Prostate gland (tissue), 2 donors: ENCODE results near the gene SLCO3A1. TPM values are rescaled to one million over a fixed set of nuclear protein-coding genes. Genes with fewer than 3 reads are reported as not detected.

ENCODE experiments used
- DNase-seq: peaks from one replicate; pipeline ENCODE4 v3.0.0-alpha.2; 2019; ENCODE audit warnings: low spot score
- H3K27ac ChIP-seq, 2 donors: fragments of 200-600 bp; sonication (generic); 2 replicates each; pipeline ENCODE4 v1.5.1; 2017 to 2019
- H3K27me3 ChIP-seq: fragments of 200-600 bp; sonication (generic); replicated peaks from 2 replicates; pipeline ENCODE4 v1.5.1; 2019; ENCODE audit not compliant: insufficient read depth
- H3K36me3 ChIP-seq, 2 donors: fragments of 200-600 bp; sonication (generic); 1 replicate in 1 of 2; 2 replicates in 1 of 2; pipeline versions ENCODE4 v1.5.1 to v1.8.1; 2017 to 2019
- H3K4me1 ChIP-seq: fragments of 200-600 bp; sonication (generic); replicated peaks from 2 replicates; pipeline ENCODE4 v1.5.1; 2019
- H3K4me3 ChIP-seq, 2 donors: fragments of 200-600 bp; sonication (generic); 2 replicates each; pipeline ENCODE4 v1.5.1; 2017 to 2019
- H3K9me3 ChIP-seq: fragments of 200-600 bp; sonication (generic); 2 replicates; pipeline ENCODE4 v1.5.1; 2017
- CTCF ChIP-seq, 4 experiments: fragments of 200-600 bp in 2 of 4; fragments of 450-650 bp in 2 of 4; sonication (generic) in 2 of 4; IDR thresholded peaks; 1 replicate in 3 of 4; 2 replicates in 1 of 4; pipeline ENCODE4 v1.5.1; 2016 to 2019; ENCODE audit warnings: antibody characterized with exemption in 4 of 4, mild to moderate bottlenecking in 2 of 4, moderate library complexity in 2 of 4
- POLR2A ChIP-seq: fragments of 450-650 bp; IDR thresholded peaks from one replicate; pipeline ENCODE4 v1.6.1; 2016; ENCODE audit warnings: antibody characterized with exemption, mild to moderate bottlenecking
- POLR2AphosphoS5 ChIP-seq: sonication (generic); formaldehyde crosslinking; IDR thresholded peaks from one replicate; pipeline ENCODE4 v1.6.1; 2017; ENCODE audit warnings: antibody characterized with exemption
- WGBS: methylation state at CpG from one replicate; pipeline ENCODE4 v1.1.5; 2018; 5-methylcytosine and 5-hydroxymethylcytosine counted together
- intact Hi-C: fragments of 100-400 bp; cut with DNase I; formaldehyde crosslinking; loops from one replicate; pipeline ENCODE4 v1.14.2; 2022
- total RNA-seq, 2 donors: library from RNA; depleted of rRNA; stranded (reverse); fragments of >200 nt; gene quantifications; one replicate each; pipeline ENCODE4 v1.1.0, GENCODE V29; 2016

SLCO3A1 gene
- total RNA-seq, 2 donors from 2014 or later, result 7.4 to 35.3 TPM

- Histone ChIP-seq H3K27me3 (no peaks in the 10 kb centered on the region), H3K27ac (no peak overlapping the region), H3K9me3 (no peaks in the 10 kb centered on the region), H3K36me3 (no peaks in the 10 kb centered on the region), H3K4me3 (no peak overlapping the region), H3K4me1 (no peaks in the 10 kb centered on the region)
- intact Hi-C loops, result no loop called here
- DNase-seq, result no peak
- 93% methylated on average over 4 of the region's 4 CpGs for WGBS
- TF ChIP-seq POLR2AphosphoS5, result no peak
Measured at GRCh38 chr15:92189166-92189565, 335.7 kb downstream of the SLCO3A1 start.

- Histone ChIP-seq H3K9me3 (no peaks in the 10 kb centered on the region), H3K4me3 (no peak overlapping the region), H3K27ac (no peak overlapping the region), H3K27me3 (no peaks in the 10 kb centered on the region), H3K4me1 (no peaks in the 10 kb centered on the region), H3K36me3 (no peaks in the 10 kb centered on the region)
- TF ChIP-seq POLR2AphosphoS5 (no peak), CTCF (IDR thresholded peaks at IDR 0.05) (no peak), POLR2A (no peak)
- no peak for DNase-seq
- whole genome bisulfite sequencing, result 57% methylated on average over 2 of the region's 2 CpGs
- intact Hi-C loops, result no loop called here
Measured at GRCh38 chr15:92195241-92195640, 341.7 kb downstream of the SLCO3A1 start.

GRCh38 chr15:92196342-92196741, 342.8 kb downstream of the SLCO3A1 start:
- DNase-seq, result no peak
- no peaks in the 10 kb centered on the region for H3K27me3 ChIP-seq
- no peak for TF ChIP-seq POLR2AphosphoS5
- no peak for TF ChIP-seq POLR2A
- no peak for TF ChIP-seq CTCF (IDR thresholded peaks at IDR 0.05)

GRCh38 chr15:92197746-92198145, 344.2 kb downstream of the SLCO3A1 start:
- no peaks in the 10 kb centered on the region for H3K4me1 ChIP-seq
- intact Hi-C loops, result no loop called here
- H3K36me3 ChIP-seq, result no peaks in the 10 kb centered on the region
- H3K4me3 ChIP-seq, result no peak overlapping the region
- no peak for TF ChIP-seq CTCF (IDR thresholded peaks at IDR 0.05)
- no peak for TF ChIP-seq POLR2AphosphoS5
- no peak for TF ChIP-seq POLR2A
- H3K27me3 ChIP-seq, result no peaks in the 10 kb centered on the region
- DNase-seq, result no peak
- WGBS, result 62% methylated on average over 2 of the region's 2 CpGs
- no peaks in the 10 kb centered on the region for H3K9me3 ChIP-seq
- no peak overlapping the region for H3K27ac ChIP-seq

More at GRCh38 chr15:92196342-92196741, 342.8 kb downstream of the SLCO3A1 start:
- H3K27ac ChIP-seq, result no peak overlapping the region
- intact Hi-C loops, result no loop called here
- no peaks in the 10 kb centered on the region for H3K36me3 ChIP-seq
- no peak overlapping the region for H3K4me3 ChIP-seq
- WGBS, result 86% methylated on average over 4 of the region's 4 CpGs
- H3K9me3 ChIP-seq, result no peaks in the 10 kb centered on the region
- no peaks in the 10 kb centered on the region for H3K4me1 ChIP-seq

GRCh38 chr15:92200891-92201290, 347.4 kb downstream of the SLCO3A1 start:
- intact Hi-C loops, result no loop called here
- TF ChIP-seq POLR2AphosphoS5, result no peak
- no peak for TF ChIP-seq CTCF (IDR thresholded peaks at IDR 0.05)
- TF ChIP-seq POLR2A, result no peak

More at GRCh38 chr15:92200891-92201290, 347.4 kb downstream of the SLCO3A1 start:
- 100% methylated on average over 2 of the region's 2 CpGs for WGBS
- H3K36me3 ChIP-seq, result no peaks in the 10 kb centered on the region
- DNase-seq, result no peak
- H3K9me3 ChIP-seq, result no peaks in the 10 kb centered on the region
- no peaks in the 10 kb centered on the region for H3K4me1 ChIP-seq
- no peaks in the 10 kb centered on the region for H3K27me3 ChIP-seq
- no peak overlapping the region for H3K27ac ChIP-seq
- H3K4me3 ChIP-seq, result no peak overlapping the region
